HUES64 (cell line): ENCODE data around the gene ANKRD1. TPM values are rescaled to one million over a fixed set of nuclear protein-coding genes. Genes with fewer than 3 reads are reported as not detected.

Experiments
- H3K27ac ChIP-seq: 2 replicates; pipeline ENCODE4 v1.7.0; 2013; ENCODE audit warnings: low read depth, low read length, inconsistent platforms
- H3K27me3 ChIP-seq: 2 replicates; pipeline ENCODE4 v1.6.1; 2013; ENCODE audit warnings: mild to moderate bottlenecking, low read length; ENCODE audit not compliant: insufficient read depth
- H3K36me3 ChIP-seq: 2 replicates; pipeline ENCODE4 v1.6.1; 2013; ENCODE audit warnings: mild to moderate bottlenecking, low read length; ENCODE audit not compliant: insufficient read depth
- H3K4me1 ChIP-seq: 2 replicates; pipeline ENCODE4 v1.6.1; 2013; ENCODE audit warnings: mild to moderate bottlenecking, low read length, moderate library complexity; ENCODE audit not compliant: insufficient read depth
- H3K4me3 ChIP-seq: 2 replicates; pipeline ENCODE4 v1.5.1; 2013; ENCODE audit warnings: mild to moderate bottlenecking, low read length, moderate library complexity
- H3K9ac ChIP-seq: 2 replicates; pipeline ENCODE4 v1.6.1; 2013; ENCODE audit warnings: mild to moderate bottlenecking, low read depth, low read length
- H3K9me3 ChIP-seq: 2 replicates; pipeline ENCODE4 v1.6.1; 2013; ENCODE audit warnings: low read depth, low read length; ENCODE audit not compliant: insufficient read depth
- WGBS: fragments of 150-250, 120-280 bp; methylation state at CpG from one replicate; pipeline ENCODE4 v1.1.7; 2013; ENCODE audit warnings: missing lambda C conversion rate; 5-methylcytosine and 5-hydroxymethylcytosine counted together
- polyA plus RNA-seq, 2 experiments: library from polyadenylated mRNA; stranded (reverse); fragments of 50-300 nt; gene quantifications; one replicate each; pipeline ENCODE4 v1.2.3, GENCODE V29; 2013

The ANKRD1 gene
- polyA plus RNA-seq (2013, experiment 1 of 2), result 5.1 TPM
- polyA plus RNA-seq (2013, experiment 2 of 2), result 9.1 TPM

DNA sequence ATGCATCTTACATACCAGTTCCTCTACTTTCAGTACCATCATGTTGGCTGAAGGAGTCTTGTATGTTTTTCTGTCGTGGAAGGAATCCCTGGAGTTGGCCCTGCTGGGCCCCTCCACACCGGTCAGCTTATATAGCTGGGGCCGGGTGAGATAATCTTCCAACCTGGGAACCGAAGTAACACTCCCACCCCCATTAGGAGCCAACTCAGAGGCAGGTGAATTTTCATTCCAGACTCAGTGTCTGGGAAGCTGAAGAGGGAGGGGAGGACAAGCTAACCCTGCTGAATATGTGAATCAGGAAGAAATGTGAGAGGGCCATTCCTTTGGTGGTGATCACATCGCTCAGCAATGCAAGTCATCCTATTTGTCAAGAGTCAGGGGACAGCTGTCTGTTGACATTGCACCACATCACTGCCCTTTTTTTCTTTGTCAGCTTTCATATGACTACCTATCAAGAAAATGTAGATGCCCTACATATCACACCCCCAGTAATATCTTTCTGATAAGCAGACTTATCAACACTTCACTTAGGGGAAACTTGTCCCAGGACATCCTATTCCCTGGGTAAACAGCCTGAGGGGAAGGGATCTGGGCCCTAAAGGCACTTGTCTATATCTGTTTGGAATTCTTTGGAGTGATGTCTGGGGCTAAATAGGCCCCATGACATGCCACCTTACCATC lies at the start of gene ANKRD1:
Gene ANKRD1, minus strand, starts transcription at position 102 of the 681 bp plus-strand sequence. Its CDS starts 60 bp downstream, at position 42.
- H3K4me3 ChIP-seq, result peak within 1 kb of the TSS; percentile 46
- peaks cover 97% of the 10 kb centered on the region for H3K27me3 ChIP-seq
- H3K4me1 ChIP-seq, result peaks cover 30% of the 10 kb centered on the region; the same call in 1 of the 2 replicates
- H3K27ac ChIP-seq, result no peak within 1 kb of the TSS; the same call in 1 of the 2 replicates
- H3K9ac ChIP-seq, result peak within 1 kb of the TSS; percentile 45; the same call in 1 of the 2 replicates
- H3K9me3 ChIP-seq, result no peaks in the 10 kb centered on the region
- H3K36me3 ChIP-seq, result peaks cover 3% of the 10 kb centered on the region; the same call in 1 of the 2 replicates
- 19% methylated on average over 5 of the region's 5 CpGs for WGBS

DNA sequence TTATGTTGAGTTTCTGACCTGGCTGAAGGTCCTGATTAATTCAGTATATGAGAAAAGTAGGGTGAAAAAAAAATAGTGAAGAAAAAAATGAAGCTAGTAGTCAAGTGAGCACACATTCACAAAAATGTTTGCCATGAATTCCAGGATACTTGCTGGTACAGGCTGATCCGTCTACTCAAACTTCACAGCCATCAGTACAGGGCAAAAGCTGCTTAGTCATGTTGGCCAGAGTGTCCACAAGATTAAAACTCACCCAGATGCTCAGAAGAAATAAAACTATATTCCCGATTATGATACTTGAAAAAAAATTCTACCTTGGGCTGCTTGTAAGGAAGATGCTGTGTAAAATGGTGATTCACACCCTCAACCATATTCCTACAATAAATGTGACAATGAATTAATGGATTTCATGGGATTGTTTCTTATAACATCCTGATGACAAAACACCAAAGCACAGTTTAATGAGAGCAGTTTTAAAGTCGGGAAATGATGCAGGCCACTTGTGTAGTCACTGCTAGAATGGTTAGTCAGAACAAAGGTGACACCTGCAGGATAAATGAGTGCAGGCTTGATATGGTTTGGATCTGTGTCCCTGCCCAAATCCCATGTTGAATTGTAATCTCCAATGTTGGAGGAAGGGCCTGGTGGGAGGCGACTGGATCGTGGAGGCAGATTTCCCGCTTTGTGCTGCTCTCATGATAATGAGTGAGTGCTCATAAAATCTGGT lies 49.2 kb upstream of the ANKRD1 start:
- Histone ChIP-seq H3K27ac (no peak overlapping the region), H3K4me3 (no peak overlapping the region), H3K27me3 (peaks cover 17% of the 10 kb centered on the region; the same call in 1 of the 2 replicates), H3K36me3 (no peaks in the 10 kb centered on the region), H3K9me3 (no peaks in the 10 kb centered on the region), H3K9ac (no peak overlapping the region), H3K4me1 (no peaks in the 10 kb centered on the region)
- WGBS, result 87% methylated on average over 5 of the region's 6 CpGs

DNA sequence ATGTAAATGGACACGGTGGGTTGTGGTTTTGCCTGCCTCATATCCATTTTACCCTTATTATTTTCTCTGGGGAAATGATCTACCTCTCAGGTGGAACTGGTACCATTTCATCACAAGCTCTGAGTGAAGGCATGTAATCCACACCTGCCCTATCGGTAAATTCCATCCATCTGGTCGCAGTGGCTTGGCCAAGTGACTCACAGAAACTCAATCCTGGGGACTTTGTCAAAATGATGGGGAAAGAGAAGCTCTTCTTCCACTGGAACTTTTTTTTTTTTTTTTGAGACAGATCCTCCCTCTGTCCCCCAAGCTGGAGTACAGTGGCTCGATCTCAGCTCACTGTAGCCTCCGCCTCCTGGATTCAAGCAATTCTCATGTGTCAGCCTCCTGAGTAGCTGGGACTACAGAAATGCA lies 48.2 kb upstream of the ANKRD1 start:
- H3K36me3 ChIP-seq, result no peaks in the 10 kb centered on the region
- no peaks in the 10 kb centered on the region for H3K9me3 ChIP-seq
- H3K9ac ChIP-seq, result no peak overlapping the region
- H3K27ac ChIP-seq, result no peak overlapping the region
- 92% methylated on average over 4 of the region's 5 CpGs for WGBS
- no peaks in the 10 kb centered on the region for H3K4me1 ChIP-seq
- H3K4me3 ChIP-seq, result no peak overlapping the region
- peaks cover 17% of the 10 kb centered on the region; the same call in 1 of the 2 replicates for H3K27me3 ChIP-seq

DNA sequence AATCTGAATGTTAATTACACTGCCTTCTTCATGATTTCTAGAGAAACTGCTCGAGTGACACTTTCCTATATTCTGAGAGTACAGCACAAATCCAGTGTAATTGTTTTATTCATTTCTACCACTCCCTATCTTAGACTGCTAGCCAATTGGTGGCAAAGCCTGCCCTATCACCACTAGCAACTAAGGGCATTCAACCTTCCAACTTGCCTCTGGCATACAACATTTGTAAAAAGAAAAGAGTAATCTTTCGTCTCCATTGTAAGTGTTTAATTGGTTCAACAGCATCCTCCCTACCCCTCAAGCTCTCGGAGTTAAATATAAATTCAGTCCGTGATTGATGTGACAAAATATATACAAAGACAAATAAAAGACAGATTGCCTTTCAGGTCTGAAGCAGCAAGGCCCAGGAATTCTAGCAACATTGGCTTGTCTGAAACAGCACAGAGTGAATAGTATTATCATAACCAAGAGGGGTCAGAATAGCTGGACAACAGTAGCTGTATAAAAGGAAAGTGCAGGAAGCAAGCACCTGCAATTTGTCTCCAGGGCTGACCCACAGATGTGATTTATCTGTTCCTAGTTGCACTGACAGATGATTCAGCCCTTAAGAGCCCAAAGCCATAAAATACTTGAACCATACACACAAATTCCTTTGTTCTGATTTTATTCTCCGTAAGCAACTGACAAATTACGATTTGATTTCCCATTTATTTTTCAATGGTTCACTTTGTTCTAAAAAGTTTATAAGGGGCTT lies 47.6 kb upstream of the ANKRD1 start:
- H3K9ac ChIP-seq, result no peak overlapping the region
- WGBS, result 97% methylated on average over 5 of the region's 6 CpGs
- H3K36me3 ChIP-seq, result no peaks in the 10 kb centered on the region
- peaks cover 20% of the 10 kb centered on the region; the same call in 1 of the 2 replicates for H3K27me3 ChIP-seq
- no peaks in the 10 kb centered on the region for H3K9me3 ChIP-seq
- no peaks in the 10 kb centered on the region for H3K4me1 ChIP-seq
- no peak overlapping the region for H3K4me3 ChIP-seq
- H3K27ac ChIP-seq, result no peak overlapping the region

DNA sequence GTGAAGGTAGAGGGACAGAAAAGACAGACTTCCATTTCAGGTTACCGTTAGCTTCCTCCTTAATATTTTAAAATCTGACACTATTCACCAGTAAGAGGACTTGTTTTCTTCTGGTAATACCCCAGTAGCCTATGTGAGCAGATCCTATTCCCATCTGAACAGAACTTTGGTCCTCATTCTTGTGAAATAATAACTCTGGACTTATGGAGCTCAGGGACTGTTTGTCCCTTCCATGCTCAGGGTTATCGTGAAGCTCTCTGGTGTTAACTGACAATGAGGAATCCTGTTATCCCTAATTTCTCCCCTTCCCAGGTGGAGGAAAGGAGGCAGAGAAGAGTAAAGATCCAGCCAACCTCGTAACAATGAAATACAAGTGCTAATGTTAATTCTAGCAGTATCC lies 47.0 kb upstream of the ANKRD1 start:
- H3K27ac ChIP-seq, result no peak overlapping the region
- H3K9me3 ChIP-seq, result no peaks in the 10 kb centered on the region
- H3K27me3 ChIP-seq, result peaks cover 20% of the 10 kb centered on the region; the same call in 1 of the 2 replicates
- WGBS, result 90% methylated on average over 2 of the region's 3 CpGs
- H3K4me3 ChIP-seq, result no peak overlapping the region
- H3K9ac ChIP-seq, result no peak overlapping the region
- no peaks in the 10 kb centered on the region for H3K36me3 ChIP-seq
- H3K4me1 ChIP-seq, result no peaks in the 10 kb centered on the region

DNA sequence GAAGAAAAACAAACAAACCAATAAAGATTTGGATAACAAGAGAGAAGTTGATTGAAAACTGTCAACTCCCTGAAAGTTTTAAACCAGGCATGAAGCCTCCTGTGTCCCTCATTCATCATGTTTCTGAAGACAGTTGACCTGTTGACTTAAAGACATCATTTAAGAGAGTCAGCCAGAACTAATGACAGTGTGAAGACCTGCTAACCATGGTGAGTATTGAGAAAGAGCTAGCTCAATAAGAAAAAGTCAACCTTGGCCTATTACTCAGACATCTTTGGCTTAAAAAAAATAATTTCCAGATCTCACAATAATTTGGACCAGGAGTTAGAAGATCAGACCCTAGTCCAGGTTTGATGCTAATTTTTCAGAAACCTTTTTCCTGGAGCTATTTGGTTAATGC lies 45.3 kb upstream of the ANKRD1 start:
- H3K27me3 ChIP-seq, result peaks cover 20% of the 10 kb centered on the region; the same call in 1 of the 2 replicates
- no peak overlapping the region for H3K4me3 ChIP-seq
- no peak overlapping the region for H3K9ac ChIP-seq
- H3K27ac ChIP-seq, result no peak overlapping the region
- no peaks in the 10 kb centered on the region for H3K36me3 ChIP-seq
- H3K4me1 ChIP-seq, result no peaks in the 10 kb centered on the region
- no peaks in the 10 kb centered on the region for H3K9me3 ChIP-seq

DNA sequence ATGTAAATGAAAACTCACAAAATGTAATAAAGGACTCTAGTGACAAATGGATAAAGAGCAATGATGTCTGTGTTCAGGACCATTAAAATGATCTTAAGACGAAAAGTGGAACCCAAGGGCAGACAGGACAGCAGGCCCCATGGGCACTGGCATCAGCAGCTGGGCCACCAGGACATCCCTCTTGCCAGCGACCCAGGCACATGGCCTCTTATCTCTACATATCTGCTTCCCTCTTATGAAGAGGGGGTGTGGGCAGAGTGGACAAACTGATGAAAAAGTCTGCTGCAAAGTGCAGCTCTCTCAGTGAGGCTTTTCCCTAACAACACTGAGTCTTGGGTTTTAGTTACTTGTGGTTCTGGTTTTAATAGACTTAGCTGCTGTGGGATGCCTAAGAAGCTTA lies 44.8 kb upstream of the ANKRD1 start:
- Histone ChIP-seq H3K4me1 (no peaks in the 10 kb centered on the region), H3K36me3 (no peaks in the 10 kb centered on the region), H3K4me3 (no peak overlapping the region), H3K9me3 (no peaks in the 10 kb centered on the region), H3K9ac (no peak overlapping the region), H3K27ac (no peak overlapping the region), H3K27me3 (peaks cover 20% of the 10 kb centered on the region; the same call in 1 of the 2 replicates)
- 94% methylated on average over 1 of the region's 2 CpGs for WGBS

DNA sequence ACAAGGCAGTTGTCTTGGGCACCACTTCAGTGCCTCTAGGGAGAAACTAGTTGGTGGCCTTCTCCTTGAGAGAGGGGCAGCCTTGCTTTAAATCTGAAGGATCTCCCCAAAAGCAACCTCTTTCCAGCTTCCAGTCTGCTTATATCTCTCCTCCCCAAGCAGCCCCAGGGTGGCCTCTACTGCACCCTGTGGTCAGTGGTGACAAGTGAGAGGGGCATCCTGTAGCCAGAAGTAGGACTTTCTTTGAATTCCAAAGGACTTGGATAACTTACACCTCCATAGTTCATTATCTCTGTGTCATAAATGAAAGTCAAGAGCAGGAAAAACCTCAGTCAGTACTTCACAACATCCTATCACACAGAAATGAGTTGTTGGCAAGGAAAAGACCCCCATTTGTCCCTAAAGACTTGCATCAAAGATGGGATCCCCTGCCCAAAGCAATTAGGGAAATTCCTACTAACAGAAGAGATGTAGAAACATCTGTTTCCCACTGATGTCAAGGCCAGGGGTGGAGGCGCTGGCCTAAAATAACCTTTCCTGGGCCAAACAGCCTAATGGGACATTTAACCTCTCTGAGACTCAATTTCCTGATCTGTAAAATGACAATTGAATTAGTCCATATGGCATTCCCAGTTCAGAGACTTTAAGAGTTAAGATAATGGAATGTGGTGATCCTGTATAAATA lies 44.0 kb upstream of the ANKRD1 start:
- no peaks in the 10 kb centered on the region for H3K4me1 ChIP-seq
- H3K36me3 ChIP-seq, result no peaks in the 10 kb centered on the region
- WGBS, result 89% methylated on average over 1 of the region's 1 CpG
- H3K9me3 ChIP-seq, result no peaks in the 10 kb centered on the region
- no peak overlapping the region for H3K9ac ChIP-seq
- H3K27ac ChIP-seq, result no peak overlapping the region
- peaks cover 20% of the 10 kb centered on the region; the same call in 1 of the 2 replicates for H3K27me3 ChIP-seq
- no peak overlapping the region for H3K4me3 ChIP-seq

DNA sequence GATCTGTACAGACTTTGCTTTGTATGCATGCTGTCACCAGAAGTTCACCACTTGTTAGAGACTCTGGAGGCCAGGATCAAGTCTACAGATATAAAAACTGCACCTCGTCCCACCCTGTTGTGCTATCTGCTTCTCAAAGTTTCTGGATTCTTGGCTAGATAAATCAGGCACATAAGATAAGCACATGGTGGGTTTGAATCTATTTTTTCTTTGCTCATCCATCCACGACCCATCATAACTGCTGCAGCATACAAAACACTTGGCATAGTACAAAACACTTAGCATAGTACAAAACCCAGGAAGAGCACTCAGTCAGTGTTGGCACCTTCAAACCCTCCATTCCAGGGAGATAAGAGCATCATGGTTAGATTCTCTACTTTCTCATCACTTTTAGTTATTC lies 42.4 kb upstream of the ANKRD1 start:
- Histone ChIP-seq H3K9me3 (no peaks in the 10 kb centered on the region), H3K9ac (no peak overlapping the region), H3K36me3 (no peaks in the 10 kb centered on the region), H3K27ac (no peak overlapping the region), H3K4me3 (no peak overlapping the region), H3K4me1 (no peaks in the 10 kb centered on the region), H3K27me3 (peaks cover 19% of the 10 kb centered on the region; the same call in 1 of the 2 replicates)
- 87% methylated on average over 2 of the region's 2 CpGs for WGBS

DNA sequence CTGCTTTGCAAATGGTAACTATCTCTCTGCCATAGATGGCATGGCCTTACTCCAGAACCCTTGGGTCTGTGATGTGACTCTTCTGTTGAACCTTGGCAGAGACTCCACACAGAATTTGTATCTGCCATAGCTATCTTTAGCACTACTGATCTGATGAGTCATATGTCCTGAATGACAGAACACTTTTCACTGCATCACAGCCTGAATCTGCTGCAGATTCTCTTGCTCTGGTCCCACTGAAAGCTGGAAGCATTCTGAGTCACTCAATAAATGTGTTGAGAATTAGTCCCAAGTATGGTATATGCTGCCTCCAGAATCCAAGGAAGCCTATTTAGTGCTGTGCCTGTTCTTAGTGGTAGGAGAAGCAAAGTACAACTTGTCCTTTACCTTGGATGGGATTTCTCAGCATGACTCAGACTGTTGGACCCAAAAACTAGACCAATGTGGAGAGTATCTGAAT lies 39.5 kb upstream of the ANKRD1 start:
- no peak overlapping the region for H3K27ac ChIP-seq
- H3K27me3 ChIP-seq, result peaks cover 2% of the 10 kb centered on the region; the same call in 1 of the 2 replicates
- no peak overlapping the region for H3K4me3 ChIP-seq
- H3K9ac ChIP-seq, result no peak overlapping the region
- no peaks in the 10 kb centered on the region for H3K36me3 ChIP-seq
- no peaks in the 10 kb centered on the region for H3K9me3 ChIP-seq
- H3K4me1 ChIP-seq, result no peaks in the 10 kb centered on the region
